Measurements from ENCODE around the gene APOC3. TPM values are rescaled to one million over a fixed set of nuclear protein-coding genes. Genes with fewer than 3 reads are reported as not detected.

APOC3 gene
- total and polyA plus RNA-seq, 10 of the 15 experiments (the other 5 are each of a cell fraction or from before 2014, with no cell fraction given), result 1.9 TPM; not detected in 9

DNA sequence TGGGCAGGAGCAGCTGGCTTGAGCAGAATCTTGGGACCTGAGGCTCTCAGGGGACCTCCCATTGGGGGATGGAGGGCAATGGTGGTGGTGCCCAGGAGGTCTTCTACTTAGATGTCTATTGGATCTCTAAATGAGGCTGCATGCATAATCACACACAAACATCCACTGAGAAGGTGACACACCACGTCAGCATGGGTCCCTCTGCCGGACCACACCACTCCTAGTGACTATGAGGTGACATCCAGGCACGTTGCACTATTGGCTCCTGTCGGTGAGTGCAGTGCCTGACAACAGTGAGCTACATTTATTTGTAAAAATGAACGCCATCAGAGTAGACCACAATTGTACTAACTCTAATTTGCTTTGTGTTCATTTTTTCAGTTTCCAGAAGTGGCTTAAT lies 4.3 kb upstream of the APOC3 start:
- FAIRE-seq (no peak), DNase-seq (ENCODE audit: low read depth, low spot score) (no peak), ATAC-seq (peak; percentile 28; the same call in 2 of the 3 replicates)
- Histone ChIP-seq H3K4me3 (no peak overlapping the region), H3K4me1 (ENCODE audit: control insufficient read depth, insufficient read depth, low read length) (no peaks in the 10 kb centered on the region), H3K4me2 (ENCODE audit: control insufficient read depth, insufficient read depth) (no peak overlapping the region), H2AFZ (ENCODE audit: control insufficient read depth, low read depth, low read length) (no peak overlapping the region), H3K36me3 (ENCODE audit: control insufficient read depth in 2 of 2, insufficient read depth in 2 of 2, low read length in 1 of 2) (no peaks in the 10 kb centered on the region), H4K20me1 (ENCODE audit: control insufficient read depth, insufficient read depth) (no peaks in the 10 kb centered on the region), H3K9ac (ENCODE audit: control insufficient read depth, insufficient read depth, low read length) (no peak overlapping the region), H3K27me3 (replicated peaks in 1 of 2; ENCODE audit: control insufficient read depth in 2 of 2, insufficient read depth in 2 of 2, low read length in 1 of 2) (no peaks in the 10 kb centered on the region), H3K9me3 (replicated peaks; ENCODE audit: control insufficient read depth, insufficient read depth, low read length) (no peaks in the 10 kb centered on the region), H3K27ac (ENCODE audit: control insufficient read depth, insufficient read depth) (no peak overlapping the region), H3K79me2 (ENCODE audit: control insufficient read depth, insufficient read depth, low read length) (no peaks in the 10 kb centered on the region)
- ChIA-PET RAD21 (ENCODE audit: unreplicated experiment) (no interaction called here), CTCF (interaction anchor here (1.3 kb wide), 1 partner anchor 8 kb away, joined by 3 read pairs; no protein-coding TSS in a partner anchor), SMC1A (ENCODE audit: uncharacterized antibody, unreplicated experiment) (no interaction called here), POLR2A (no interaction called here)
- WGBS (ENCODE audit: insufficient coverage, insufficient replicate concordance, low lambda C conversion rate, missing lambda C conversion rate), result 12% methylated on average over 5 of the region's 5 CpGs
- TF ChIP-seq PRDM15 (CRISPR knock-in tag; IDR thresholded peaks at IDR 0.05) (no peak), NFYB (IDR thresholded peaks at IDR 0.05; ENCODE audit: insufficient read depth, low read depth, low read length) (no peak), RAD51 (IDR thresholded peaks at IDR 0.05) (no peak), IKZF2 (IDR thresholded peaks at IDR 0.05) (no peak), BMI1 (IDR thresholded peaks at IDR 0.05; ENCODE audit: borderline replicate concordance) (no peak), SMAD1 (IDR thresholded peaks at IDR 0.05; ENCODE audit: low read depth, partially characterized antibody) (no peak), GATAD2B (conservative IDR thresholded peaks at IDR 0.05; ENCODE audit: low read depth) (no peak), SMAD5 (IDR thresholded peaks at IDR 0.05; ENCODE audit: low read depth) (no peak), BRCA1 (IDR thresholded peaks at IDR 0.05; ENCODE audit: low read depth, low read length) (no peak), ZZZ3 (IDR thresholded peaks at IDR 0.05; ENCODE audit: control insufficient read depth, insufficient read length, low read depth) (no peak), RB1 (IDR thresholded peaks at IDR 0.05; ENCODE audit: borderline replicate concordance) (no peak), DPF2 (IDR thresholded peaks at IDR 0.05) (no peak), CHD4 (IDR thresholded peaks at IDR 0.05) (no peak), SIX5 (IDR thresholded peaks at IDR 0.05; ENCODE audit: low read depth, low read length, severe bottlenecking) (no peak), RCOR1 (conservative IDR thresholded peaks at IDR 0.05; ENCODE audit: low read depth, low read length) (no peak), POLR2A (IDR thresholded peaks at IDR 0.05; ENCODE audit: low read depth, low read length) (no peak), STAT3 (IDR thresholded peaks at IDR 0.05; ENCODE audit: low read depth, low read length) (no peak), RELA (IDR thresholded peaks at IDR 0.05; ENCODE audit: borderline replicate concordance, partially characterized antibody) (no peak)
- TF ChIP-seq, protein P1, sequence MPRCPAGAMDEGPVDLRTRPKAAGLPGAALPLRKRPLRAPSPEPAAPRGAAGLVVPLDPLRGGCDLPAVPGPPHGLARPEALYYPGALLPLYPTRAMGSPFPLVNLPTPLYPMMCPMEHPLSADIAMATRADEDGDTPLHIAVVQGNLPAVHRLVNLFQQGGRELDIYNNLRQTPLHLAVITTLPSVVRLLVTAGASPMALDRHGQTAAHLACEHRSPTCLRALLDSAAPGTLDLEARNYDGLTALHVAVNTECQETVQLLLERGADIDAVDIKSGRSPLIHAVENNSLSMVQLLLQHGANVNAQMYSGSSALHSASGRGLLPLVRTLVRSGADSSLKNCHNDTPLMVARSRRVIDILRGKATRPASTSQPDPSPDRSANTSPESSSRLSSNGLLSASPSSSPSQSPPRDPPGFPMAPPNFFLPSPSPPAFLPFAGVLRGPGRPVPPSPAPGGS (IDR thresholded peaks at IDR 0.05; ENCODE audit: borderline replicate concordance, insufficient read depth, low read depth, low read length, poor library complexity, severe bottlenecking), result no peak
- intact Hi-C loops (cut with micrococcal nuclease; ENCODE audit: unreplicated experiment), result no loop called here
- in situ Hi-C loops (cut with MboI), result no loop called here
- no TSS peak for BruUV-seq (replicated peaks)
